Stomach (tissue), 9 donors: ENCODE results near the gene CCR1. TPM values are rescaled to one million over a fixed set of nuclear protein-coding genes. Genes with fewer than 3 reads are reported as not detected.

Experiments used
- DNase-seq, 2 donors: peaks; one replicate each; pipeline versions ENCODE4 v3.0.0 to v3.0.0-alpha.2; 2013 to 2019
- H3K27ac ChIP-seq, 5 donors: fragments of 200-600 bp in 4 of 5; sonication (generic) in 4 of 5; one replicate each; pipeline ENCODE4 v1.5.1; 2013 to 2019; ENCODE audit warnings: mild to moderate bottlenecking in 1 of 5, moderate library complexity in 1 of 5
- H3K27me3 ChIP-seq, 3 donors: fragments of 200-600 bp; sonication (generic); one replicate each; pipeline ENCODE4 v1.5.1; 2017 to 2019; ENCODE audit warnings: mixed run types in 1 of 3
- H3K36me3 ChIP-seq, 4 donors: fragments of 200-600 bp; sonication (generic); 1 replicate in 3 of 4; 2 replicates in 1 of 4; pipeline ENCODE4 v1.5.1; 2016 to 2019
- H3K4me1 ChIP-seq, 4 donors: fragments of 200-600 bp; sonication (generic); one replicate each; pipeline ENCODE4 v1.5.1; 2016 to 2019
- H3K4me3 ChIP-seq, 4 donors: fragments of 200-600 bp; sonication (generic) in 3 of 4; one replicate each; pipeline ENCODE4 v1.5.1; 2016 to 2019; ENCODE audit warnings: mild to moderate bottlenecking in 1 of 4
- H3K9me3 ChIP-seq, 4 donors: fragments of 200-600 bp; sonication (generic); one replicate each; pipeline ENCODE4 v1.5.1; 2016 to 2019
- EP300 ChIP-seq: sonication (generic); formaldehyde crosslinking; IDR thresholded peaks from one replicate; pipeline ENCODE4 v1.6.1; 2017; ENCODE audit warnings: antibody characterized with exemption
- POLR2A ChIP-seq, 4 donors: fragments of 450-650 bp; IDR thresholded peaks; one replicate each; pipeline ENCODE4 v1.6.1; 2016; ENCODE audit warnings: antibody characterized with exemption in 4 of 4, control low read depth in 2 of 4, mild to moderate bottlenecking in 1 of 4, moderate library complexity in 1 of 4
- POLR2AphosphoS5 ChIP-seq, 3 donors: sonication (generic); formaldehyde crosslinking; IDR thresholded peaks; one replicate each; pipeline ENCODE4 v1.6.1; 2016; ENCODE audit warnings: antibody characterized with exemption in 3 of 3
- WGBS, 5 donors: extraction: QIAGEN DNeasy Blood & Tissue Kit in 3 of 5; methylation state at CpG; one replicate each; pipeline versions ENCODE4 v1.1.5 to v1.1.7; 2013 to 2018; 5-methylcytosine and 5-hydroxymethylcytosine counted together
- intact Hi-C: fragments of 100-400 bp; cut with DNase I; formaldehyde crosslinking; loops from one replicate; pipeline ENCODE4 v1.15.1; 2023; ENCODE audit warnings: low total_unique reads
- polyA plus RNA-seq, 3 donors: library from polyadenylated mRNA; stranded (reverse); fragments of 200-250 nt; gene quantifications; one replicate each; pipeline ENCODE4 v1.2.3, GENCODE V29; 2013
- total RNA-seq, 5 donors: library from RNA; depleted of rRNA; stranded (reverse); fragments of >200 nt; gene quantifications; one replicate each; pipeline versions ENCODE4 v1.1.0 to v1.2.3, GENCODE V29; 2014 to 2016
- TF ChIP-seq, protein P1 (sequence below), 7 experiments: fragments of 450-650 bp in 4 of 7; fragments of 200-600 bp in 3 of 7; sonication (generic) in 3 of 7; IDR thresholded peaks; one replicate each; pipeline ENCODE4 v1.5.1; 2016 to 2019; ENCODE audit warnings: antibody characterized with exemption in 7 of 7, control low read depth in 2 of 7, mild to moderate bottlenecking in 1 of 7
- donor health status: healthy with polysubstance abuse.
- donor health status: Bipolar disorder and iron deficiency.
- donor health status: healthy.

Gene CCR1
- total and polyA plus RNA-seq, 8 donors = 1.2 to 3.1 (median 2.6) TPM; not detected in 3

GRCh38 chr3:46222435-46223161, 14.5 kb upstream of the CCR1 start:
- no peak overlapping the region for H3K4me3 ChIP-seq
- H3K27ac ChIP-seq = peak overlapping the region in 1 of 5 donors; percentile 56
- intact Hi-C loops = no loop called here
- no peaks in the 10 kb centered on the region for H3K27me3 ChIP-seq
- H3K9me3 ChIP-seq = peaks cover 0 to 14% (median 0%) of the 10 kb centered on the region in 4 donors
- no peak for TF ChIP-seq EP300
- TF ChIP-seq POLR2A (IDR thresholded peaks at IDR 0.05) = no peak
- TF ChIP-seq POLR2AphosphoS5 (IDR thresholded peaks at IDR 0.05) = no peak
- TF ChIP-seq, protein P1, sequence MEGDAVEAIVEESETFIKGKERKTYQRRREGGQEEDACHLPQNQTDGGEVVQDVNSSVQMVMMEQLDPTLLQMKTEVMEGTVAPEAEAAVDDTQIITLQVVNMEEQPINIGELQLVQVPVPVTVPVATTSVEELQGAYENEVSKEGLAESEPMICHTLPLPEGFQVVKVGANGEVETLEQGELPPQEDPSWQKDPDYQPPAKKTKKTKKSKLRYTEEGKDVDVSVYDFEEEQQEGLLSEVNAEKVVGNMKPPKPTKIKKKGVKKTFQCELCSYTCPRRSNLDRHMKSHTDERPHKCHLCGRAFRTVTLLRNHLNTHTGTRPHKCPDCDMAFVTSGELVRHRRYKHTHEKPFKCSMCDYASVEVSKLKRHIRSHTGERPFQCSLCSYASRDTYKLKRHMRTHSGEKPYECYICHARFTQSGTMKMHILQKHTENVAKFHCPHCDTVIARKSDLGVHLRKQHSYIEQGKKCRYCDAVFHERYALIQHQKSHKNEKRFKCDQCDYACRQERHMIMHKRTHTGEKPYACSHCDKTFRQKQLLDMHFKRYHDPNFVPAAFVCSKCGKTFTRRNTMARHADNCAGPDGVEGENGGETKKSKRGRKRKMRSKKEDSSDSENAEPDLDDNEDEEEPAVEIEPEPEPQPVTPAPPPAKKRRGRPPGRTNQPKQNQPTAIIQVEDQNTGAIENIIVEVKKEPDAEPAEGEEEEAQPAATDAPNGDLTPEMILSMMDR (IDR thresholded peaks at IDR 0.05) = no peak
- H3K4me1 ChIP-seq = peaks cover 0 to 4% (median 0%) of the 10 kb centered on the region in 4 donors
- DNase-seq = no peak
- WGBS, 5 donors = 56 to 59% (median 58%) methylated on average over 7 of the region's 7 CpGs
- no peaks in the 10 kb centered on the region for H3K36me3 ChIP-seq

- H3K27me3 ChIP-seq = no peaks in the 10 kb centered on the region
- intact Hi-C loops = no loop called here
- peaks cover 0 to 4% (median 1%) of the 10 kb centered on the region in 4 donors for H3K4me1 ChIP-seq
- no peaks in the 10 kb centered on the region for H3K36me3 ChIP-seq
- H3K27ac ChIP-seq = peak overlapping the region in 1 of 5 donors; percentile 56
- no peak for DNase-seq
- TF ChIP-seq, protein P1 (IDR thresholded peaks at IDR 0.05) = no peak
- TF ChIP-seq POLR2A (IDR thresholded peaks at IDR 0.05) = no peak
- no peak for TF ChIP-seq EP300
- no peak for TF ChIP-seq POLR2AphosphoS5 (IDR thresholded peaks at IDR 0.05)
- H3K4me3 ChIP-seq = no peak overlapping the region
- WGBS, 5 donors = 82 to 96% (median 90%) methylated on average over 1 of the region's 1 CpG
- H3K9me3 ChIP-seq = peaks cover 0 to 12% (median 0%) of the 10 kb centered on the region in 4 donors
Observed at GRCh38 chr3:46221938-46222337, 13.8 kb upstream of the CCR1 start.

DNA sequence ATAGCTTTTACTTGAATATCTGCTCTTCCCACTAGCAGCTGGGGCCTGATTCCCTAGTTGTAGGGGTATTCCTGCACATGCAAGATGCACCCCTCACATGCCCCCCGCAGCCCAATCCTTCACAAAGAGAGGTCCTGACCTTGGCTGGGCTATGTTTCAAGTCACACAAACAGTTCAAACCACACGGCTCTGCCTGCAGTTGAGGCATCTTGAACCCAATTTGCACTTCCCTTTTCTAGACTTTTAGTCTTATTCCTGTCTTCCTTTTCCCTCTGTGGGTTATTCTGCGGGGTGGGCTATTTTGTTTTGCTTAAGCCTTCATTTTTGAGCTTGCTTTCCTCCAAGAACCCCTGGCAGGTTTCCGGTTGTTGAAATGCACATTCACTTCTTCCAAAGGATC, 13.3 kb upstream of the CCR1 start:
- TF ChIP-seq, protein P1 (IDR thresholded peaks at IDR 0.05) = no peak
- TF ChIP-seq POLR2AphosphoS5 (IDR thresholded peaks at IDR 0.05) (no peak), EP300 (no peak), POLR2A (IDR thresholded peaks at IDR 0.05) (no peak)
- Histone ChIP-seq H3K4me1 (peaks cover 3 to 8% (median 4%) of the 10 kb centered on the region in 4 donors), H3K27me3 (no peaks in the 10 kb centered on the region), H3K9me3 (peaks cover 0 to 7% (median 0%) of the 10 kb centered on the region in 4 donors), H3K4me3 (no peak overlapping the region), H3K36me3 (no peaks in the 10 kb centered on the region), H3K27ac (no peak overlapping the region)
- intact Hi-C loops = no loop called here
- 26 to 39% (median 36%) methylated on average over 4 of the region's 4 CpGs for WGBS, 5 donors
- no peak for DNase-seq

- no peak for TF ChIP-seq POLR2A (IDR thresholded peaks at IDR 0.05)
- no peak for TF ChIP-seq POLR2AphosphoS5 (IDR thresholded peaks at IDR 0.05)
- no peak for TF ChIP-seq EP300
- TF ChIP-seq, protein P1 (IDR thresholded peaks at IDR 0.05) = no peak
- intact Hi-C loops = no loop called here
Observed at GRCh38 chr3:46218196-46218709, 10.1 kb upstream of the CCR1 start.

More at GRCh38 chr3:46218196-46218709, 10.1 kb upstream of the CCR1 start:
- Histone ChIP-seq H3K27me3 (no peaks in the 10 kb centered on the region), H3K9me3 (no peaks in the 10 kb centered on the region), H3K27ac (no peak overlapping the region), H3K36me3 (no peaks in the 10 kb centered on the region), H3K4me1 (peaks cover 9 to 27% (median 16%) of the 10 kb centered on the region in 4 donors), H3K4me3 (no peak overlapping the region)
- 64 to 99% (median 71%) methylated on average over 2 of the region's 2 CpGs for WGBS, 5 donors
- no peak for DNase-seq
